Mesodermal cell (in vitro differentiated cells): ENCODE measurements around the gene JUN.

Experiments used
- H3K27ac ChIP-seq: 2 replicates; pipeline ENCODE4 v1.7.0; 2013; ENCODE audit warnings: mild to moderate bottlenecking, low read depth, low read length, moderate library complexity; ENCODE audit not compliant: severe bottlenecking
- H3K36me3 ChIP-seq: 2 replicates; pipeline ENCODE4 v1.7.1; 2013; ENCODE audit warnings: mild to moderate bottlenecking, low read length, moderate library complexity; ENCODE audit not compliant: control insufficient read depth, insufficient read depth
- H3K4me1 ChIP-seq: one replicate; pipeline ENCODE4 v1.7.1; 2013; ENCODE audit warnings: mild to moderate bottlenecking, low read length; ENCODE audit not compliant: insufficient read depth, control insufficient read depth, poor library complexity, severe bottlenecking
- H3K4me3 ChIP-seq: 2 replicates; pipeline ENCODE4 v1.7.0; 2013; ENCODE audit warnings: low read length, control low read depth, mild to moderate bottlenecking; ENCODE audit not compliant: insufficient read depth, poor library complexity, severe bottlenecking; ENCODE audit errors: extremely low read depth
- H3K9me3 ChIP-seq: 2 replicates; pipeline ENCODE4 v1.7.1; 2013; ENCODE audit warnings: mild to moderate bottlenecking, low read length, moderate library complexity; ENCODE audit not compliant: control insufficient read depth
- WGBS, 2 experiments: methylation state at CpG; one replicate each; pipeline ENCODE4 v1.1.5; 2013; ENCODE audit warnings: missing lambda C conversion rate in 2 of 2; ENCODE audit not compliant: insufficient coverage in 2 of 2; 5-methylcytosine and 5-hydroxymethylcytosine counted together

The JUN gene

GRCh38 chr1:58741678-58742553 lies 41.9 kb downstream of the JUN start:
- Histone ChIP-seq H3K4me3 (no peak overlapping the region), H3K27ac (no peak overlapping the region), H3K9me3 (no peaks in the 10 kb centered on the region), H3K36me3 (no peaks in the 10 kb centered on the region), H3K4me1 (peaks cover 8% of the 10 kb centered on the region)
- 93 to 95% methylated on average over 10 to 13 of the region's 14 CpGs for WGBS, 2 experiments

GRCh38 chr1:58739856-58740466 lies 43.9 kb downstream of the JUN start:
- H3K4me1 ChIP-seq = no peaks in the 10 kb centered on the region
- no peak overlapping the region for H3K27ac ChIP-seq
- 100% methylated on average over 1 of the region's 3 CpGs; no CpG with 5 or more reads in 1 of the 2 experiments for WGBS, 2 experiments
- H3K4me3 ChIP-seq = no peak overlapping the region
- H3K9me3 ChIP-seq = peaks cover 1% of the 10 kb centered on the region
- H3K36me3 ChIP-seq = no peaks in the 10 kb centered on the region

- Histone ChIP-seq H3K36me3 (no peaks in the 10 kb centered on the region), H3K27ac (no peak overlapping the region), H3K9me3 (peaks cover 5% of the 10 kb centered on the region), H3K4me1 (no peaks in the 10 kb centered on the region), H3K4me3 (no peak overlapping the region)
- no CpG with 5 or more reads among the region's 3 CpGs for WGBS, 2 experiments
These were observed 45.0 kb downstream of the JUN start for GRCh38 chr1:58738876-58739275.

GRCh38 chr1:58735586-58735985 lies 48.3 kb downstream of the JUN start:
- no peaks in the 10 kb centered on the region for H3K4me1 ChIP-seq
- H3K9me3 ChIP-seq = peaks cover 5% of the 10 kb centered on the region
- H3K4me3 ChIP-seq = no peak overlapping the region
- no peaks in the 10 kb centered on the region for H3K36me3 ChIP-seq
- 81 to 92% methylated on average over 3 to 5 of the region's 5 CpGs for WGBS, 2 experiments
- H3K27ac ChIP-seq = no peak overlapping the region

GRCh38 chr1:58734630-58735029 lies 49.2 kb downstream of the JUN start:
- H3K9me3 ChIP-seq = peaks cover 5% of the 10 kb centered on the region
- no peaks in the 10 kb centered on the region for H3K36me3 ChIP-seq
- no peaks in the 10 kb centered on the region for H3K4me1 ChIP-seq
- H3K4me3 ChIP-seq = no peak overlapping the region
- WGBS, 2 experiments = 100% methylated on average over 1 of the region's 2 CpGs; no CpG with 5 or more reads in 1 of the 2 experiments
- H3K27ac ChIP-seq = no peak overlapping the region

- Histone ChIP-seq H3K27ac (no peak overlapping the region), H3K4me3 (no peak overlapping the region), H3K36me3 (no peaks in the 10 kb centered on the region), H3K4me1 (peaks cover 2% of the 10 kb centered on the region), H3K9me3 (peaks cover 5% of the 10 kb centered on the region)
- 89 to 96% methylated on average over 3 to 6 of the region's 6 CpGs for WGBS, 2 experiments
These were observed 51.6 kb downstream of the JUN start for GRCh38 chr1:58732087-58732775.
